Neural cell (in vitro differentiated cells): Measurements from ENCODE around the gene INPP5D.

Experiments
- CTCF ChIP-seq: fragments of 450-650 bp; IDR thresholded peaks from 2 replicates; pipeline ENCODE4 v1.5.1; 2014; ENCODE audit warnings: antibody characterized with exemption, mild to moderate bottlenecking, moderate library complexity; ENCODE audit not compliant: poor library complexity, severe bottlenecking
- EP300 ChIP-seq: fragments of 450-650 bp; conservative IDR thresholded peaks from 2 replicates; pipeline ENCODE4 v1.6.1; 2014; ENCODE audit warnings: antibody characterized with exemption, mild to moderate bottlenecking, moderate library complexity; ENCODE audit not compliant: poor library complexity, severe bottlenecking
- EZH2 ChIP-seq: fragments of 200-600, 300-800 bp; shearing (Covaris generic), sonication (generic); IDR thresholded peaks from 2 replicates; pipeline ENCODE4 v1.6.1; 2014; ENCODE audit warnings: antibody characterized with exemption, low read length, borderline replicate concordance, mild to moderate bottlenecking; ENCODE audit not compliant: insufficient read depth, poor library complexity, severe bottlenecking
- MXI1 ChIP-seq: fragments of 450-650 bp; conservative IDR thresholded peaks from 2 replicates; pipeline ENCODE4 v1.6.1; 2014; ENCODE audit warnings: antibody characterized with exemption, mild to moderate bottlenecking; ENCODE audit not compliant: poor library complexity, severe bottlenecking
- POLR2AphosphoS5 ChIP-seq: IDR thresholded peaks from 2 replicates; pipeline ENCODE4 v1.6.1; 2012
- RAD21 ChIP-seq: fragments of 450-650 bp; conservative IDR thresholded peaks from 2 replicates; pipeline ENCODE4 v1.6.1; 2014; ENCODE audit warnings: antibody characterized with exemption, mild to moderate bottlenecking, moderate library complexity
- REST ChIP-seq: IDR thresholded peaks from 2 replicates; pipeline ENCODE4 v1.6.1; 2012; ENCODE audit warnings: borderline replicate concordance
- SMC3 ChIP-seq: fragments of 450-650 bp; conservative IDR thresholded peaks from 2 replicates; pipeline ENCODE4 v1.6.1; 2014; ENCODE audit warnings: antibody characterized with exemption, mild to moderate bottlenecking, moderate library complexity; ENCODE audit not compliant: poor library complexity
- TAF1 ChIP-seq: IDR thresholded peaks from 2 replicates; pipeline ENCODE4 v1.6.1; 2012; ENCODE audit warnings: low read depth

- TF ChIP-seq CTCF: no peak
- no peak for TF ChIP-seq RAD21
- no peak for TF ChIP-seq EZH2
- no peak for TF ChIP-seq POLR2AphosphoS5
- no peak for TF ChIP-seq SMC3
- no peak for TF ChIP-seq REST
- no peak for TF ChIP-seq MXI1
- no peak for TF ChIP-seq EP300
- TF ChIP-seq TAF1: no peak
These were observed 18.3 kb upstream of the INPP5D start for GRCh38 chr2:233041722-233042323.
